GM13976 (cell line): ENCODE measurements around the gene CC2D2B.

Experiments used
- DNase-seq: peaks from one replicate; pipeline ENCODE4 v3.0.0; 2012; ENCODE audit warnings: low spot score
- in situ Hi-C: fragments of 300-500 bp; cut with MboI; formaldehyde crosslinking; loops from one replicate; pipeline ENCODE4 v1.12.0; 2022; ENCODE audit warnings: low sequenced_read_pairs, mixed read lengths, inconsistent platforms; ENCODE audit not compliant: unreplicated experiment
- TF ChIP-seq, protein P1 (sequence below): IDR thresholded peaks from 2 replicates; pipeline ENCODE4 v1.5.1; 2012; ENCODE audit warnings: borderline replicate concordance, mild to moderate bottlenecking; ENCODE audit not compliant: insufficient read depth; ENCODE audit errors: extremely low read depth, missing control alignments, control extremely low read depth

The CC2D2B gene

DNA sequence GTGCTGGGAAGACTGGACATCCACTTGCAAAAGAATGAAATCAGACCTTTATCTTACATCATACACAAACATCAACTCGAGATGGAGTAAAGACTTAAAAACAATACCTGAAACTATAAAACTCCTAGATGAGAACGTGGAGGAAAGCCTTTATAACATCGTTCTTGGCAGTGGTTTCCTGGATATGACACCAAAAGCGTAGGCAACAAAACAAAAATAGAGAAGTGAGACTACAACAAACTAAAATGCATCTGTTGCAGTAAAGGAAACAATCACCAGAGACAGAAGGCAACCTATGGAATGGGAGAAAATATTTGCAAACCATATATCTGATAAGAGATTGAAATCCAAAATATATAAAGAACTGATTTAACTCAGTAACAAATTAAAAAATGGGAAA is 33.3 kb downstream of the CC2D2B start:
- in situ Hi-C loops: no loop called here
- no peak for DNase-seq
- TF ChIP-seq, protein P1, sequence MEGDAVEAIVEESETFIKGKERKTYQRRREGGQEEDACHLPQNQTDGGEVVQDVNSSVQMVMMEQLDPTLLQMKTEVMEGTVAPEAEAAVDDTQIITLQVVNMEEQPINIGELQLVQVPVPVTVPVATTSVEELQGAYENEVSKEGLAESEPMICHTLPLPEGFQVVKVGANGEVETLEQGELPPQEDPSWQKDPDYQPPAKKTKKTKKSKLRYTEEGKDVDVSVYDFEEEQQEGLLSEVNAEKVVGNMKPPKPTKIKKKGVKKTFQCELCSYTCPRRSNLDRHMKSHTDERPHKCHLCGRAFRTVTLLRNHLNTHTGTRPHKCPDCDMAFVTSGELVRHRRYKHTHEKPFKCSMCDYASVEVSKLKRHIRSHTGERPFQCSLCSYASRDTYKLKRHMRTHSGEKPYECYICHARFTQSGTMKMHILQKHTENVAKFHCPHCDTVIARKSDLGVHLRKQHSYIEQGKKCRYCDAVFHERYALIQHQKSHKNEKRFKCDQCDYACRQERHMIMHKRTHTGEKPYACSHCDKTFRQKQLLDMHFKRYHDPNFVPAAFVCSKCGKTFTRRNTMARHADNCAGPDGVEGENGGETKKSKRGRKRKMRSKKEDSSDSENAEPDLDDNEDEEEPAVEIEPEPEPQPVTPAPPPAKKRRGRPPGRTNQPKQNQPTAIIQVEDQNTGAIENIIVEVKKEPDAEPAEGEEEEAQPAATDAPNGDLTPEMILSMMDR: no peak

DNA sequence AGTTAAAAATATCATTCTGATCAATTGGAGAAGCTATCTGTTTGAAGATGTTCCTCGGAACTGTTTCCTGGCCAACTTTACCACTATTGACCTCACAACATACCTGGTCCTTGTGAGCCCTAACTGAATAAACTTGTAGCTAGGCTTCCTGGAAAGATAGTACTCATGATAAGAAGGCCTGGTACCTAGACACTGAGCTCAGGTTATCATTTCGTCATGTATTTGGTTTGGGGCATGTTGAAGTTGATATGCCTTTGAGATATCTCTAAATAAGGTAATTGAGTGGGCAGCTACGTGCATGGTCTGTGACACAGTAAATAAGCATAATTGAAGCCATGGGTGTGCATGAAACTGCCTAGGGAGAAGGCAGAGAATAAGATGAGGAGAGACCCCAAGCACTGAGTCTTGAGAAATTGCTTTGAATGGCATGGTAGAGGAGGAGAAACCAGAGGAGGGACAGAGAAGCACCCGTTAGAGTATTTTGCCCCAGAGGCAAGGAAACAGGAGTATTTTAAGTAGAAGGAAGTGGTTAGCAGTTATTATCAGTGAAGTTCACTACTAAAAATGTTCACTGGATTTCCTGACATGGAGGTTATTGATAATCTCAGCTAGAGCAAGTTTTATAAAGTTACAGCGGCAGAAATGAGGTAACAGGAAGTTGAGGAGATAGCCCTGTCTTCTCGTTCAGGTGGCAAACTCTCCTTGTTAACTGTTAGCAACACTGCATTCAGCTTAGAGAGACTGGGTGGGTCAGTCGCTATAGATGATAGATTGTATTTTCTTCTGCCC is 55.6 kb downstream of the CC2D2B start:
- TF ChIP-seq, protein P1: no peak
- DNase-seq: no peak
- in situ Hi-C loops: no loop called here

DNA sequence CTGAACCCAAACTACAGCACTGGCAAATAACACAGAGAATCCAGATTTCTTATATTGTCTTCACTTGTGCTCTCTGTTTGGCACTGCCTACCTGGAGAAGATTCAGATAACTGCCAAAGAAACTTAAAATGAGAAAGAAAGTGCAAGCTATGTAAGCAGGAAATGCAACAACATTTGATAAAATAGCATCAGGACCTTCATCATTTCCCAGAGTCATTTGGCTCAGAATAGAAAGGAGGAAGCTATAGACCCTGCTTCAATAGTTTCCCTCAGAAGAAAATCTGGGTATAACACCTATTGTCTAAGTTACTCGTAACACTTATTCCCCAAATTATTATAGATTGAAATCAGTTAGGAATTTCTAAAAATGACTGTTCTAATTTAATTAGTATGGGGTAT is 56.2 kb downstream of the CC2D2B start:
- in situ Hi-C loops: no loop called here
- TF ChIP-seq, protein P1: no peak
- no peak for DNase-seq

DNA sequence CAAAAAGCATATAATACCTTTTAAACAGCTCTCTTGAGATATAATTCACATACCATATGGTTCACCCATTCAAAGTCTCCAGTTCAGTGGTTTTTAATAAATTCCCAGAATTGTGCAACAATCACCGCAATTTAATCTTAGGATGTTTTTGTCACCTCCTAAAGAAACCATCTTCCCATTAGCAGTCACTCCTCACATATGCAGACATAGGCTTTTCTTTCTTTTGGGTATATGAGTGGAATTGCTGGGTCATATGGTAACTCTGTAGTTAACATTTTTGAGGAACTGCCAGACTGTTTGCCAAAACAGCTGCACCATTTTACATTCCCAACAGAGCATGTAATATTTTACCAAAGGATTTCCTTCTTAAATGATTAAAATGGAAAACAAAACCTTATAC is 57.0 kb downstream of the CC2D2B start:
- TF ChIP-seq, protein P1: no peak
- no peak for DNase-seq
- in situ Hi-C loops: no loop called here

DNA sequence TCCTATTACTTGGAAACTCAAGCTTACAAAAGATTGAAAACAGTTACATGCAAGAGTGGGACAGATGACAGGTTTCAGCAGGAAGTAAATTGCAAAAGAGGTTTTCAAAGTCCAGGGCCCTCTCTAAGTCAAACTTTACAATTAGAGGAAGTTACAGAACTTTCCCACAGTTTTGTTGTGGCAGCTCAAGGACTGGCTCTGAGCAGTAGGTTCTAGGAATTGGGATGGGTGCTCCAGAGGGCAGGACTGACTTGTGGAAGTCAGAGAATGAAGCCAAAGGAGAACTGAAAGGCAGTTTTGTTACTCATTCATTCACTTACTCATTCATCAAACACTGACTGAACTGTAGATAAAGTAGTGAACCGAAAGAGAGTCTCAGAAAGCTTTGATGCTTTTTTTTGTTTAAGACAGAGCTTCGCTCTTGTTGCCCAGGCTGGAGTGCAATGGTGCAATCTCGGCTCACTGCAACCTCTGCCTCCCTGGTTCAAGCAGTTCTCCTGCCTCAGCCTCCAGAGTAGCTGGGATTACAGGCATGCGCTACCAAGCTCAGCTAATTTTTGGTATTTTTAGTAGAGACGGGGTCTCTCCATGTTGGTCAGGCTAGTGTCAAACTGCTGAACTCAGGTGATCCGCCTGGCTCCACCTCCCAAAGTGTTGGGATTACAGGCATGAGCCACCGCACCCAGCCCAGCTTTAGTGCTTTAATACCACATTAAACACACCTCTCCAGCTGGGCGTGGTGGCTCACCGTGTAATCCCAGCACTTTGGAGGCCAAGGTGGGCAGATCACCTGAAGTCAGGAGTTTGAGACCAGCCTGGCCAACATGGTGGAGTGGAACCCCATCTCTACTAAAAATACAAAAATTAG is 68.8 kb downstream of the CC2D2B start:
- in situ Hi-C loops: no loop called here

DNA sequence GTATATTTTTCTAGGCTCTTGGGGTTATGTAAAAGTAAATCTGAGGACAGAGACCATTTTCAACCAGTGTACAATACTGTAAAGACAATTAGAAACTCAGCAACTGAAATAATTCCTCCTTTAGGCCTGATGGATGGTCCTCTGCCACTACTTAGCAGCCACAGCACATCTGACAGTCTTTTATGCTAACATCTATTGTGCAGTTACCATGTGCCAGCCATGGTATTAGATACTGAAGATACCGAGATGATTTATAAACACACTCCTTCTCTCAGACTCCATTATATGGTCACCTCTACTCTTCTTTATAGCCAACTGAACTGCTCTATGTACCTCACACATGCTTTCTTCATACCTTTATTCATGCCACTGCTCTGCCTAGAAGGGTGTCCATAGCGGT is 74.4 kb downstream of the CC2D2B start:
- in situ Hi-C loops: no loop called here
- TF ChIP-seq, protein P1: no peak
- DNase-seq: no peak

More for the DNA sequence above, 68.8 kb downstream of the CC2D2B start:
- no peak for DNase-seq
- TF ChIP-seq, protein P1: no peak
